Left lobe of liver (tissue), 2 donors: ENCODE results near the gene METTL9. TPM values are rescaled to one million over a fixed set of nuclear protein-coding genes. Genes with fewer than 3 reads are reported as not detected.
"Not testable (repeated sequence)": the region's sequence is repeated elsewhere in the genome, so short reads cannot be mapped to it uniquely, and the experiment has no call there.

Source experiments
- ATAC-seq: fragments of 200-7000 bp; cut with Tn5 transposase; one replicate; pipeline ENCODE4 v1.9.1; 2020; ENCODE audit warnings: mild to moderate bottlenecking, moderate library complexity
- DNase-seq: peaks from one replicate; pipeline ENCODE4 v3.0.0-alpha.2; 2020; ENCODE audit warnings: low spot score
- total RNA-seq: library from RNA; stranded (reverse); gene quantifications from one replicate; pipeline ENCODE4 v1.2.1, GENCODE V29; 2021
- donor health status: DM: no; HTN: no; CAD: no; lungs with moderate emphysema.
- donor health status: DM: no; HTN: yes; CAD: no.

METTL9 gene
- total RNA-seq, 1 donor from 2014 or later: 11.4 TPM

DNA sequence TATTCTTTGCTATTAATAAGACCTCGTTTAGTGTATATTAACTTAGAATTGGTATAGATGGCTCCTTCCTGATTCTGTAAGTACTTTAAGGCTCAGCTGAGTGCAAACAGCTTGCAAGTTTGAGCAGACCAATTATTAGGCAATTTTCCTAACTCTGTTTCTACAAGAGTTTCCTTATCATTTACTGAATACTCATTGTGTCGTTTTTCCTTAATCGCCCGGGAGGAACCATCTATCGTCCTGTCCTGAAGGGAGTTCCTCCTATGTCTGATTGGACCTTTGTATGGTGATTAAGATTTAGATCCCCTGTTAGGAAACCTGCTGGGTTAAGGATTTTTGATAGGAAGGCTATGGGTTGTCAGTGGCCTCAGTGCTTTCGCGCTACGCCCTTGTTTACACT is 32.0 kb downstream of the METTL9 start:
- not testable (repeated sequence) for ATAC-seq, DNase-seq

DNA sequence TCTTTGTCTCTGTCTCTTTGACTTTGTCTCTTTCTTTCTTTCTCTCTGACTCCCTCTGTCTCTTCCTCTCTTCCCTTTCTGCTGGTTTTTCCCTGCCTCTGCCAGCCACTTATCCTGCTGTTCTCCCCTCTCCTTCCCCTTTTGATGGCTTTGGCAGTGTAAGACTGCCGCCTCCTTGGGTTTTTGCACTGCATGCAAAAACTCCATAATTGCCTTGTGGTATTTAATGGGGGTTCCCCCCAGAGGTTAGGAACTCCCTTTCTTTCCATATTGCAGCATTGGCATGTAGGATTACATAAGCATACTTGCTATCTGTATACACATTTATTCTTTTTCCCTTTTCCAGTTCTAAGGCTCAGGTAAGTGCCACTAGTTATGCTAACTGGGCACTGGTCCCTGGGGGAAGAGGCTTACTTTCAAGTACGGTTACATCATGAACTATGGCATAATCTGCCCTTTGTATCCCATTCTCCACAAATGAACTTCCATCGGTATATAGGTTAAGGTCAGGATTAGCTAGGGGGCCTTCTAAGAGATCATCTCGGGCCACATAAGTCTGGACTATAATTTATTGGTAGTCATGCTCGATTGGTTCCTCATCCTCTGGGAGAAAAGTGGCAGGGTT is 32.7 kb downstream of the METTL9 start:
- ATAC-seq, DNase-seq: not testable (repeated sequence)

DNA sequence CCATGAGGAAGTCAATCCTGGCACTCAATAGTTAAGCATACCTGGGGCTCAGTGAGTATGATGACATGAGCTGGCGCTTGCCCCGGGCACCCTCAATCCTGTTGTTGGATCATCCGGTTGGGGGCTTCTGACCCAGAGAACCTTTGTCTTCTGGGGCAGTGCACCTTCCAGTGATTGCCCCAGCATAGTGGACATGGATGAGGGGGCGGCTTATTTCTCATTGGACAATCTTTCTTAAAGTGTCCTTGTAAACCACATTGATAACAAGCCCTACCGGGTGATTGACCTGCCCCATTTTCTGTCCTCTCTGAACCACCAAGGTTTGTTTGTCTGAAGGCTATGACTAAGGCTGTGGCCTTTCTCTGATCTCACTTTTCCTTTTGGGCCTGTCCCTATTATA is 34.8 kb downstream of the METTL9 start:
- no peak for ATAC-seq
- no peak for DNase-seq

DNA sequence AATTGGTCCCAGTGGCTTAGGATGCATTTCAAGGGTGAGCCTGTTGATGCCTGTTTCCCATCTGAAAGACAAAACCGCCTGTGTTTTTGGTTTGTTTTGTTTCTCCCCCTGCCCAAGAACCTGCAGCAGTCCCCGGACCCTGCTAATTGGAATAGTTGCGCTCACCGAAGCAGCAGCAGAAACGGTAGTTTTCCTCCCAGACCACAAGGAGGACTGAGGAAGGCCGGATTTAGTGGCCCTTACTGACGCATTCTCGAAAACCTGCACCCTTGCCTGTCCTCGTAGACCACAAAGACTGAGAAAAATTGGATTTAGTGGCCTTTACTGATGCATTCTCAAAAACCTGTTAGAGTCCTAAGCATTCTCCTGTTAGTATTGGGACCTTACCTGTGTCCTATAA is 36.3 kb downstream of the METTL9 start:
- DNase-seq, ATAC-seq: not testable (repeated sequence)

DNA sequence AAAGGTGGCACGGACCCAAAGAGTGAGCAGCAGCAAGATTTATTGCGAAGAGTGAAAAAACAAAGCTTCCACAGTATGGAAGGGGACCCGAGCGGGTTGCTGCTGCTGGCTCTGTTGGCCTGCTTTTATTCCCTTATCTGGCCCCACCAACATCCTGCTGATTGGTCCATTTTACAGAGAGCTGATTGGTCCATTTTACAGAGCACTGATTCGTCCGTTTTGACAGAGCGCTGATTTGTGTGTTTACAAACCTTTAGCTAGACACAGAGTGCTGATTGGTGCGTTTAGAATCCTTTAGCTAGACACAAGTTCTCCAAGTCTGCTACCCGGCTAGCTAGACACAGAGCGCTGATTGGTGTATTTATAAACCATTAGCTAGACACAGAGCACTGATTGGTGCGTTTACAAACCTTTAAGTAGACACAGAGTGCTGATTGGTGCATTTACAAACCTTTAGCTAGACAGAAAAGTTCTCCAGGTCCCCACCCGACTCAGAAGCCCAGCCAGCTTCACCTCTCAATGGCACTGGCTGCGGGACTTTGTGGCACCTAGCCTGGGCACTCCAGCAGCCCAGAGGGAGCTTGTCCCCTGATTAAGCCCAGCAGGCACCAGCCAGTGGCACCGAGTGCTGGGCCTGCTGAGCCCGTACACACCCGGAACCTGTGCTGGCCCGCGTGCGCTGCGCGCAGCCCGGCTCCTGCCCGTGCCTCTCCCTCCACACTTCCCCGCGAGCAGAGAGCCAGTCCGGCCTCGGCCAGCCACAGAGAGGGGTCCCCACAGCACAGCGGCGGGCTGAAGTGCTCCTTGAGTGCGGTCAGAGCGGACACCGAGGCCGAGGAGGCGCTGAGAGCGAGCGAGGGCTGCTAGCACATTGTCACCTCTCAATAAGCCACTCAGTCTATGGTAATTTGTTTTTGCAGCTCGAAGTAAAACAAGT is 37.9 kb downstream of the METTL9 start:
- DNase-seq: no peak

DNA sequence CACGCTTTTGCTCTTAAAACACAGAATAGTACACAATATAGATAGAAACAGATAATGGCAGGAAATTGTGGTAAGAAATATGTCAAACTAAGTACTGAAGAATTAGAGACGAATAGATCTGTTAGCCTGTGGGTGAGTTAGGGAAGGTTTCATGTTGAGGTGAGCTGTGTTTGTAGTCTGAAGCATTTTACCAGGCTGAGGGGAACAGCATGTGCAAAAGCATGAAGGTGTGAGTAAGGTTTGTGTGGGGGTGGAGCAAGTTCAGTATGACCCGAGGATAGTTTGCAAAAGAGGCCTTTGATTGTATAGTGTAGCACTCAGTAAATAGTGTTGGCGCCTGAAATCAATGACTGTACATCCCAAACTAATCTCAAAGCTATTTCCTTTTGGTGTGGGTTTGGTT is 39.2 kb downstream of the METTL9 start:
- peak; percentile 60 for ATAC-seq

More for the DNA sequence above, 37.9 kb downstream of the METTL9 start:
- no peak for ATAC-seq

DNA sequence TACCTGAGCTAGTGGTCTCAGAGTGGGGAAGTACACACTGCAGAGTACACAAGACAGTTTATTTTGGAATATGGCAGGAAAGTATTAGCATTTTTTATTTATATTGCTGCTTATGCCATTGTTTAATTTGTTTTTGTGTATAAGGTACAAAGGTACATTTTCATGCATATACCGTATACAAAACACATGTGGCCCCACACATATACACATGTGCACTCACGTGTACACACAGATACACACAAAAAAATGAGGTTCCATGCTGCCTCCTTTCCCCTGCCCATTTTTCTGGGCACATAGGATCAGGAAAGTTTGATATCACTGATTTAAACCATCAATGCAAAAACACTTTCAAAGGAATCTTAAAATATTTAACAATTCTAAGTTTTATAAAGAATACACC is 40.1 kb downstream of the METTL9 start:
- ATAC-seq: no peak
- DNase-seq: no peak

More for the DNA sequence above, 39.2 kb downstream of the METTL9 start:
- DNase-seq: no peak

DNA sequence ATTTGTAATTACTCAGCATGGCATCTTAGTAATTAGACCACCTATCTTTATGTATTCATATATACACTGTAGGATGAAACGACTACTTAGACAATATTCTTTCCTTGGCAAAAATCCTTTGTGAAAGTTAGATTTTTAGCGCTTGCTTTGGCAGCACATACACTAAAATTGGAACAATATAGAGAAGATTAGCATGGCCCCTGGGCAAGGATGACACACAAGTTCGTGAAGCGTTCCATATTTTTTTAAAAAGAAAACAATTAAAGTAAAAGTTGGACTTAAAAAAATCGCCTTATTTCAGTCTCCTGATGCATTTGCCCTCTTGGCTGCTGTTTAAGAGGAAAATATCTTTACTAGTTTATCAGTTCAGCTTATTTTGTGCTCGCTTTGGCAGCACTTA is 42.5 kb downstream of the METTL9 start:
- no peak for DNase-seq
- no peak for ATAC-seq

DNA sequence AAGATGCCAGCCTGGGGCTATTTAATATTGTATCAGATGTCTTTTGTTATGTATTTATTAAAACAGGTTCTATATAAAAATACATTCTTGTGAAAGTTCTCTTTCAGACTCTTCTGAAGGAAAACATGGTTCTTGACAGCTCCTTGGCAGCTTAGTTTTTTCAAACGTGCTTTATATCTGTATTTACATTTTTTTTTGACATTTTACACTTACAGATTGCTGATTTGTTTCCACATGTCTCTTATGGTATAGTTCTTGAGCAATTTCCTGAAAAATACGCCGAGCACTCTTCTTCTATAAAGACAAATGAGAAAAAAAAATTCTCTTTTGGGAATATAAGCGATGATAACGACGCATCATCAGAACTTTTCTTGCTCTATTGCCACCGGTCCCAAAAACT is 43.5 kb downstream of the METTL9 start:
- ATAC-seq (no peak), DNase-seq (no peak)

DNA sequence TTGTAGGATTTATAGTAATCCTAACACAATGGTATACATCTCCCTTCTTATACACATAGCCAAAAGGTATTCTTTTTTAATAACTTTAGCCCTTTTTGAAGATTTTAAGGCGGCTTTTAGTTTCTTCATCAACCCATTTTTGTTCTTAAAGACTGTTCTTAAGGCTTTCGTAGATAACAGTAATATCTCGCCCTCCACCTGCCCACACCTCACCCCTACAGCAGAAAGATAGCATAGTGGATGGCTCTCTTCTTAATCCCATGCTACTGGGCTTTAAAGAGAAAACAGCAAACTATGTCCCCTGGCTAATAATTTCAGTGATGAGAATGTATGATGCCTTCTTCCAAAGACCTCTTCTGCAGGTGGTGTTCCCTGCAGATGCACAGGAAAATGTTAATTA is 44.4 kb downstream of the METTL9 start:
- DNase-seq (no peak), ATAC-seq (no peak)

DNA sequence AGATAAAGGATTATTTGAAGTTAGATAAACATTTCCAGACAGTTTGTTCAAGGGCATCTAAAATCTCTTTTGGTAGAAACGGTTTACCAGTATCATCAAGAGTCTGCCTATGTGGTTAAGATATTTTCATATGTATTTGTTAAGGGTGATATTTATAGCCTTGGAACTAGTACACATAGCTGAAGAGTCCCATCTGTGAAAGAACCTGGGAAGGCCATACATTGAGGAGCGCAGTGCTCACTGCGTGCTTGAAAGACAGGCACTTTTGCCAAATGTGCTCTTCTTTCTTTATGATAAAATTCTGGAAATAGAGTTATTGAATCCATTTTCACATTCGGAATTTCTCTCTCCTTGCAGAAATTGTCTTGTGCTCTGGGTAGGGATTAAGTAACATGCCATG is 45.3 kb downstream of the METTL9 start:
- ATAC-seq (no peak), DNase-seq (no peak)

DNA sequence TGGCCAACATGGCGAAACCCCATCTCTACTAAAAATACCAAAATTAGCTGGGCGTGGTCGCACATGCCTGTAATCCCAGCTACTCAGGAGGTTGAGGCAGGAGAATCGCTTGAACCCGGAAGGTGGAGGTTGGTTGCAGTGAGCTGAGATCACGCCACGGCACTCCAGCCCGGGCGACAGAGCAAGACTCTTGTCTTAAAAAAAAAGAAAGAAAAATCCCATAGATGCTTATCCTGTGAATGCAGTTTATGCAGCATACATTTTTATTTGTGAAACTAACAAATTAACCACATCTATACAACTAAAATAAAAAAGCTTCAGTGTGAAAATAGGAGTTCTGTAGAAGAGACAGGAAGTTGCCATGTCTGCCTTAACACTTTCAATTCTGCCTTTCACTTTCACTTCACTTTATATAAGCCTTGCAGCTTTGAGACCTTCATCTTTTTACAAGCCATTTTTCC is 45.9 kb downstream of the METTL9 start:
- no peak for DNase-seq
- ATAC-seq: peak; percentile 35

DNA sequence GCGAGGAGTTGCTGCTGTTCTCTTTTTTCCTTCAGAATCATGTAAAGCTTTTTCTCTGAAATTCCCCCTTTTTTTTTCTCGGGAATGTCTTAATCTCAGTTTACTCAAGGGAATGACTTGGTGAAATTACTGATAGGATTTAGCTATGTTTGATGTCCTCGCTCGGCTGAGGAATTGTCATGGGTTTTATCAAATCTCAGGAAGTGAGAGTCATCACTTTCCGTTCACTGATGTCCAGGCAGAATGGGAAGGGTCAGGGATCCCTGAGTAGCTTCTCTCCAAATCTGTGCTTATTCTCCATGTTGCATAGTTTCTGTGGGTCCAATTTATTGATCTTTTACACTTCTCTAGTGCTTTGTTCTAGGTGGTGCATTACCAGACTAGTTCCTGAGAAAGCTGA is 46.7 kb downstream of the METTL9 start:
- ATAC-seq (peak; percentile 27), DNase-seq (no peak)

DNA sequence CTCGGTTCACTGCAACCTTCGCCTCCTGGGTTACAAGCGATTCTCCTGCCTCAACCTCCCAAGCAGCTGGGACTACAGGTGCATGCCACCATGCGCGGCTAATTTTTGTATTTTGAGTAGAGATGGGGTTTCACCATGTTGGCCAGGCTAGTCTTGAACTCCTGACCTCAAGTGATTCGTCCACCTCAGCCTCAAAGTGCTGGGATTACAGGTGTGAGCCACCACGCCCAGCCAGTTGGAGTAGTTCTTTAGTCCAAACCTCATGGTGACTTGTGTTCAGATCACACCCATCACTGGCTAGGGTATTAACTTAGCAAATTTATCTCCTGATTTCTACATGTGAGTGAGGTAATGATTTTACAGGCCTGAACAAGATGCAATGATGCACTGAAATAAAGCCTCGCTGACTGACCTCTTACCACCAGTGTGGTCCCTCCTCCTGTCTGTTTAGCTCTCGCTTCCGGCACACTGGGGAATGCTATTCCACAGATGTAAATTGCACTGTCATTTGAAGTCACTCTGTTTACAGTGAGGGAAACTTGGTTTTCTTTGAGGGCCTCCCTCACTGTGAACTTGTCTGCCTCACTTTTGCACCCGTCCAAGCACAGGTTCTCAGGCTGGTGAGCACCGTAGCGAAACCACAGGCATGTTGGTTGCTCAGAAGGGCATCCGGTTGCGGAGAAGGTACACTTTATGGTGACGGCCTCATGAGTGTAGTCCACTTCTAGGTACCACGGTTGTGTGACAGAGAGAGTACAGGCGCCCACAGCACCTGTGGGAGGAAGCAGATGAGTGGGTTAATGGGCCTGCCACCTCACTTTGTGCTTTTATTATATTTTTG is 47.6 kb downstream of the METTL9 start:
- ATAC-seq (no peak), DNase-seq (no peak)

DNA sequence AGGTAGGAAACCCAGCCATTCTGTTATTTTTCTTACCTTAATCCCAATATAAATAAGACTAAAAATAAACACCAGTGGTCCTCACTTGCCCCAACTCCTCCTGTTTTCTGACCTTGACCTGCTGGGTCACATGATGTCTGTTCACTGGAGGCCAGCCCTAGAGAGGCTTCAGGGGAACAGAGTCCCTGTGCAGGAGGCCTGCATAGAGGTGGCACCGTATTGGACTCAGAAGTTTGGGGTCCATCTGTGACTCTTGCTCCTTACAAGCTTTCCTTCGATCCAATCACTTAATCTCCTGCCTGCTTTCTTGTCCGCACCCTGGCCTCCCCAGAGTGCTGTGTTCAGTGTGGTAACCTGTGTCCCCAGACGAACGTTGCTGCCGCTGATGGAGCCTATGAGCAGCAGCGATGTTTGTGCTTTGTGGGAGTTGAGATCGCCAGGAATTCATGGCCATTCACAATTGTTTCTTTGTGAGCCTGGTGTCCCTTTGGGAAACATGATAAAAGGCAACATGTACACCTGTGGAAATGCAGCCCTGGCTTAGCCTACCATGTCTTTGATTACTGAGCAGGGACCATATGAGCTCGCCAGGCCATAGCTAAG is 48.3 kb downstream of the METTL9 start:
- DNase-seq (no peak), ATAC-seq (no peak)

DNA sequence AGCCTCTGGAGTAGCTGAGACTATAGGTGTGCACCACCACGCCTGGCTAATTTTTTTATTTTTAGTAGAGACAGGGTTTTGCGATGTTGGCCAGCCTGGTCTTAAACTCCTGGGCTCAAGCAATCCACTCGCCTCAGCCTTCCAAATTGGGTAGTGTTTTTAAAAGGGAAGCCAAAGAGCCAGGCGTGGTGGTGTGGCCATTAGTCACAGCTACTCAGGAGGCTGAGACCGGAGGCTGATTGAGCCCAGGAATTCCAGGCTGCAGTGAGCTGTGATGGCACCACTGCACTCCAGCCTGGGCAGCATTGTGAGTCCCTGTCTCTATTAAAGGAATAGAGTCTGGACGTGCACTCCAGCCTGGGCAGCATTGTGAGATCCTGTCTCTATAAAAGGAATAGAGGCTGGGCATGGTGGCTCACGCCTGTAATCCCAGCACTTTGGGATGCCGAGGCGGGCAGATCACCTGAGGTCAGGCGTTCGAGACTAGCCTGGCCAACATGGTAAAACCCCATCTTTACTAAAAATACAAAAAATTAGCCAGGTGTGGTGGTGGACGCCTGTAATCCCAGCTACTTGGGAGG is 50.5 kb downstream of the METTL9 start:
- not testable (repeated sequence) for DNase-seq, ATAC-seq

DNA sequence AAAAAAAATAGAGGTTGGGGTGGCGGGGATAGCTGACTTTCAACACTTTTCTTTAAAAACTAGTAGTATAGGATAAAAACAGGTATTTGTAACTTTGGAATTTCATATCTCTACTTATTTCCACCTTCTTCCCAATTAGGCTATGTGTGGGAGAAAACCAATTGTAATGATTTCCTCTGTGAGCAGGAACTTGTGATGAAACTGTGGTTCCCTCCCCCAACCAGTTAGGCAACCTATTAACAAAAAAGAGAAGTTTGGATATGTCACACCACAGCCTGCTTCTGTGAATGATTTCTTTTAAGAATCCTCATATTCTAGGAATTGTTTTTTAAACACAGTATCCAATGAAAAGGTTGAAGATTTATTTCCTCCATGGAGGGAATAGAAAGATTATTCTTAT is 51.1 kb downstream of the METTL9 start:
- DNase-seq: no peak
- ATAC-seq: peak; percentile 41

DNA sequence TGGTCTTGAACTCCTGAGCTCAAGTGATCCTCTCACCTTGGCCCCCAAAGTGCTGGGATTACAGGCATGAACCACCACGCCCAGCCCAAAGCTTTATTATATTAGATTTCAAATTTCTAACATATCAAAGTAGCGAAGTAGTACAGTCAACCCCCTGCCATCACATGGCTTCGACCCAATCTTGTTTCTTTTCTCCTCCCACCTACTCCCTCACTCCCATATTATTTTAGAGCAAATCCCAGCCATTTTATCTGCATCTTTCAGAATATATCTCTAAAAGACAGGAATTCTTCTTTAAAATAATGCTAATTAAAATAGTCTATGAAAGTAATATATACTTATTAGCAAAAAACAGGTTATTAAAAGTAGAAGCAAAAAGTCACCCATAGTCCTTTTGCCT is 52.1 kb downstream of the METTL9 start:
- ATAC-seq: no peak

DNA sequence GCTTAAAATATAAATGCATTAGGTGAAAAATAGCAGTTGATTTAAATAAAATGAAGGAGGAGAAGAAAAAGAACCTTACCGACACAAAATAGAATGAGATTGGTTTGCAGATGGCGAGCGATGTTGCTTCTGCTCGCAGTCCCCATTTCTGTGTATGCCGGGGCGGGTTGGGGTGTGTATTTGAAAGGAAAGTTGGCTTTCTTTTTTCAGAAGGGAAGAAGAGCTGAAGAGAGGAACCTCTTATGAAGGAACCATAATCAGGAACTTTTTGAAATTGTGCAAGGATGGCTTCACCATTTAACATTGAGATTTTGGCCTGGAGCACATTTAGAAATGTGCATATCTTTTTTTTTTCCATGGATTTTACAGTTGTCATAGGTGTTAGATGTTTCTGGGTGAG is 53.1 kb downstream of the METTL9 start, which contains the start of gene IGSF6:
IGSF6 (minus strand) TSS at position 156 of the 400 bp plus-strand sequence; CDS start at position 146, 10 bp downstream.
- DNase-seq (no peak), ATAC-seq (no peak)

More for the DNA sequence above, 52.1 kb downstream of the METTL9 start:
- DNase-seq: no peak

DNA sequence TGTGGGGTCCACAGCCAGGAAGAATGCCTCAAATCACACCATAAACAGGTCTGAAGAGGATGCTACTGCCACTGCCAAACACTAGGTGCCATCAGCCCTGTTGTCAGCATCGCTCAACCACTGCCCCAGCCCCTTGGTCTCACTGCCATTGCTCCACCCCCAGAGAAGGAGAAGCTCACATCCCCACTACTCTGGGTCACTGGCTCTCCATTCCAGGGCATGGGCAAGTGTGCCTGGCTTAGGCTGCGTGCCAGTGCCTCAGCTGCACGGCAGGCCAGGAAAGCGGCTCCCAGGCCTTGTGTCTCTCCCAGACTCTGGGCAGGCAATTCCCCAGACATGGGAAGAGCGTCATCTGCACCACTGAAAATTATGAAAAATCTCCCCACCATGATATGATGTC is 54.2 kb downstream of the METTL9 start:
- peak; percentile 34 for ATAC-seq
- no peak for DNase-seq
